Measurements from ENCODE around the gene INSR.
A peak's percentile ranks its signal among the peaks of the same experiment; 100 is the strongest.

The INSR gene

GRCh38 chr19:7109678-7110289 is 184.4 kb downstream of the INSR start:
- no peaks in the 10 kb centered on the region for H3K79me2 ChIP-seq (ENCODE audit: control insufficient read depth, insufficient read depth, low read length, poor library complexity)
- peaks cover 8 to 10% of the 10 kb centered on the region in 2 experiments for H3K4me1 ChIP-seq (ENCODE audit: control insufficient read depth in 1 of 2, insufficient read depth in 2 of 2, low read length in 2 of 2)
- H3K9ac ChIP-seq (ENCODE audit: low read length): no peak overlapping the region
- H2AK5ac ChIP-seq (ENCODE audit: low read length): no peak overlapping the region
- H3K36me3 ChIP-seq (ENCODE audit: control insufficient read depth in 1 of 2, insufficient read depth in 2 of 2, low read length in 2 of 2): no peaks in the 10 kb centered on the region
- H3K79me1 ChIP-seq (ENCODE audit: low read length): no peaks in the 10 kb centered on the region
- H2BK5ac ChIP-seq (ENCODE audit: low read depth, low read length, poor library complexity): no peak overlapping the region
- H4K8ac ChIP-seq (ENCODE audit: low read depth, low read length): no peak overlapping the region
- H3K14ac ChIP-seq (ENCODE audit: low read length): no peak overlapping the region
- H2BK12ac ChIP-seq (ENCODE audit: low read length): no peak overlapping the region
- no peak overlapping the region for H2BK120ac ChIP-seq (ENCODE audit: insufficient read depth, low read length, poor library complexity)
- H3K4me3 ChIP-seq (ENCODE audit: low read depth, low read length): no peak overlapping the region
- no peak overlapping the region for H4K12ac ChIP-seq (ENCODE audit: low read depth, low read length)
- no CpG with 5 or more reads among the region's 8 CpGs for WGBS (ENCODE audit: extremely low coverage, insufficient coverage, insufficient read length)
- no peak for DNase-seq
- peak overlapping the region; percentile 55 for H3K27ac ChIP-seq (ENCODE audit: low read depth, low read length)
- H3K18ac ChIP-seq (ENCODE audit: low read length): no peak overlapping the region
- no peaks in the 10 kb centered on the region for H3K27me3 ChIP-seq (ENCODE audit: insufficient read depth, low read length)
- no peak overlapping the region for H3K23ac ChIP-seq (ENCODE audit: low read length)
- H3K4me2 ChIP-seq (ENCODE audit: low read length): no peak overlapping the region
- H3K9me3 ChIP-seq (ENCODE audit: insufficient read depth, low read depth, low read length): peaks cover 2% of the 10 kb centered on the region
- no peak overlapping the region for H3K4ac ChIP-seq (ENCODE audit: low read depth, low read length)
- H2AFZ ChIP-seq (ENCODE audit: insufficient read depth, low read length, poor library complexity): no peak overlapping the region
- no peak overlapping the region for H4K91ac ChIP-seq (ENCODE audit: low read depth, low read length)

GRCh38 chr19:7106711-7107657 is 187.2 kb downstream of the INSR start:
- Histone ChIP-seq H2BK120ac (ENCODE audit: insufficient read depth, low read length, poor library complexity) (no peak overlapping the region), H2BK12ac (ENCODE audit: low read length) (no peak overlapping the region), H3K18ac (ENCODE audit: low read length) (no peak overlapping the region), H3K79me1 (ENCODE audit: low read length) (no peaks in the 10 kb centered on the region), H3K9ac (ENCODE audit: low read length) (no peak overlapping the region), H2AK5ac (ENCODE audit: low read length) (no peak overlapping the region), H4K8ac (ENCODE audit: low read depth, low read length) (no peak overlapping the region), H2BK5ac (ENCODE audit: low read depth, low read length, poor library complexity) (no peak overlapping the region), H3K4me2 (ENCODE audit: low read length) (no peak overlapping the region), H3K36me3 (ENCODE audit: control insufficient read depth in 1 of 2, insufficient read depth in 2 of 2, low read length in 2 of 2) (no peaks in the 10 kb centered on the region), H3K23ac (ENCODE audit: low read length) (no peak overlapping the region), H3K79me2 (ENCODE audit: control insufficient read depth, insufficient read depth, low read length, poor library complexity) (no peaks in the 10 kb centered on the region), H4K91ac (ENCODE audit: low read depth, low read length) (no peak overlapping the region), H3K27ac (ENCODE audit: low read depth, low read length) (no peak overlapping the region), H2AFZ (ENCODE audit: insufficient read depth, low read length, poor library complexity) (no peak overlapping the region), H3K4ac (ENCODE audit: low read depth, low read length) (no peak overlapping the region), H3K9me3 (ENCODE audit: insufficient read depth, low read depth, low read length) (peaks cover 2% of the 10 kb centered on the region), H3K14ac (ENCODE audit: low read length) (no peak overlapping the region), H3K27me3 (ENCODE audit: insufficient read depth, low read length) (no peaks in the 10 kb centered on the region), H3K4me3 (ENCODE audit: low read depth, low read length) (no peak overlapping the region), H3K4me1 (ENCODE audit: control insufficient read depth in 1 of 2, insufficient read depth in 2 of 2, low read length in 2 of 2) (peaks cover 8 to 10% of the 10 kb centered on the region in 2 experiments), H4K12ac (ENCODE audit: low read depth, low read length) (no peak overlapping the region)
- WGBS (ENCODE audit: extremely low coverage, insufficient coverage, insufficient read length): 100% methylated on average over 4 of the region's 10 CpGs
- DNase-seq: no peak

GRCh38 chr19:7104747-7105447 is 189.3 kb downstream of the INSR start:
- Histone ChIP-seq H2AFZ (ENCODE audit: insufficient read depth, low read length, poor library complexity) (no peak overlapping the region), H3K9me3 (ENCODE audit: insufficient read depth, low read depth, low read length) (peaks cover 2% of the 10 kb centered on the region), H2BK5ac (ENCODE audit: low read depth, low read length, poor library complexity) (no peak overlapping the region), H2BK12ac (ENCODE audit: low read length) (no peak overlapping the region), H3K18ac (ENCODE audit: low read length) (no peak overlapping the region), H3K4me3 (ENCODE audit: low read depth, low read length) (no peak overlapping the region), H2AK5ac (ENCODE audit: low read length) (no peak overlapping the region), H3K27me3 (ENCODE audit: insufficient read depth, low read length) (no peaks in the 10 kb centered on the region), H3K36me3 (ENCODE audit: control insufficient read depth in 1 of 2, insufficient read depth in 2 of 2, low read length in 2 of 2) (no peaks in the 10 kb centered on the region), H3K4me2 (ENCODE audit: low read length) (no peak overlapping the region), H4K91ac (ENCODE audit: low read depth, low read length) (no peak overlapping the region), H4K8ac (ENCODE audit: low read depth, low read length) (no peak overlapping the region), H3K79me2 (ENCODE audit: control insufficient read depth, insufficient read depth, low read length, poor library complexity) (no peaks in the 10 kb centered on the region), H3K4ac (ENCODE audit: low read depth, low read length) (no peak overlapping the region), H4K12ac (ENCODE audit: low read depth, low read length) (no peak overlapping the region), H3K4me1 (ENCODE audit: control insufficient read depth in 1 of 2, insufficient read depth in 2 of 2, low read length in 2 of 2) (peaks cover 9 to 10% of the 10 kb centered on the region in 2 experiments), H3K27ac (ENCODE audit: low read depth, low read length) (no peak overlapping the region), H3K23ac (ENCODE audit: low read length) (no peak overlapping the region), H3K14ac (ENCODE audit: low read length) (no peak overlapping the region), H2BK120ac (ENCODE audit: insufficient read depth, low read length, poor library complexity) (no peak overlapping the region), H3K79me1 (ENCODE audit: low read length) (no peaks in the 10 kb centered on the region), H3K9ac (ENCODE audit: low read length) (no peak overlapping the region)
- no peak for DNase-seq

GRCh38 chr19:7101498-7102253 is 192.5 kb downstream of the INSR start:
- DNase-seq: no peak
- no peak overlapping the region for H2AK5ac ChIP-seq (ENCODE audit: low read length)
- no peak overlapping the region for H4K12ac ChIP-seq (ENCODE audit: low read depth, low read length)
- no peak overlapping the region for H3K14ac ChIP-seq (ENCODE audit: low read length)
- H2BK12ac ChIP-seq (ENCODE audit: low read length): peak overlapping the region; percentile 12
- no peak overlapping the region for H2BK120ac ChIP-seq (ENCODE audit: insufficient read depth, low read length, poor library complexity)
- no peak overlapping the region for H4K8ac ChIP-seq (ENCODE audit: low read depth, low read length)
- no peaks in the 10 kb centered on the region for H3K36me3 ChIP-seq (ENCODE audit: control insufficient read depth in 1 of 2, insufficient read depth in 2 of 2, low read length in 2 of 2)
- peaks cover 4% of the 10 kb centered on the region in 2 experiments for H3K4me1 ChIP-seq (ENCODE audit: control insufficient read depth in 1 of 2, insufficient read depth in 2 of 2, low read length in 2 of 2)
- H3K9ac ChIP-seq (ENCODE audit: low read length): no peak overlapping the region
- H4K91ac ChIP-seq (ENCODE audit: low read depth, low read length): no peak overlapping the region
- no peak overlapping the region for H3K18ac ChIP-seq (ENCODE audit: low read length)
- peaks cover 6% of the 10 kb centered on the region for H3K79me2 ChIP-seq (ENCODE audit: control insufficient read depth, insufficient read depth, low read length, poor library complexity)
- H3K9me3 ChIP-seq (ENCODE audit: insufficient read depth, low read depth, low read length): no peaks in the 10 kb centered on the region
- peaks cover 8% of the 10 kb centered on the region for H3K79me1 ChIP-seq (ENCODE audit: low read length)
- no peak overlapping the region for H3K27ac ChIP-seq (ENCODE audit: low read depth, low read length)
- no peaks in the 10 kb centered on the region for H3K27me3 ChIP-seq (ENCODE audit: insufficient read depth, low read length)
- no CpG with 5 or more reads among the region's 19 CpGs for WGBS (ENCODE audit: extremely low coverage, insufficient coverage, insufficient read length)
- H3K4me3 ChIP-seq (ENCODE audit: low read depth, low read length): no peak overlapping the region
- no peak overlapping the region for H3K4me2 ChIP-seq (ENCODE audit: low read length)
- no peak overlapping the region for H3K23ac ChIP-seq (ENCODE audit: low read length)
- no peak overlapping the region for H2AFZ ChIP-seq (ENCODE audit: insufficient read depth, low read length, poor library complexity)
- no peak overlapping the region for H2BK5ac ChIP-seq (ENCODE audit: low read depth, low read length, poor library complexity)
- no peak overlapping the region for H3K4ac ChIP-seq (ENCODE audit: low read depth, low read length)

Measured in trophoblast cell (in vitro differentiated cells and primary cell).